HG03066 (cell line): ENCODE measurements around the gene CPN1.
"Not testable (repeated sequence)": the region's sequence is repeated elsewhere in the genome, so short reads cannot be mapped to it uniquely, and the experiment has no call there.

Experiments
- ATAC-seq: cut with Tn5 transposase; IDR thresholded peaks from one replicate; pipeline ENCODE4 v1.9.1; 2021; ENCODE audit warnings: low read depth; ENCODE audit not compliant: unreplicated experiment

Gene CPN1

GRCh38 chr10:100082276-100082675 lies 607 bp upstream of the CPN1 start:
- ATAC-seq = not testable (repeated sequence)

GRCh38 chr10:100076750-100077149 lies 4.9 kb downstream of the CPN1 start:
- no peak for ATAC-seq

- no peak for ATAC-seq
These were observed 6.0 kb downstream of the CPN1 start for GRCh38 chr10:100075426-100076220.

- no peak for ATAC-seq
These were observed 9.2 kb downstream of the CPN1 start for GRCh38 chr10:100072514-100072913.

- no peak for ATAC-seq
These were observed 10.1 kb downstream of the CPN1 start for GRCh38 chr10:100071529-100071928.

GRCh38 chr10:100067466-100067865 lies 14.2 kb downstream of the CPN1 start:
- no peak for ATAC-seq

GRCh38 chr10:100065084-100065660 lies 16.5 kb downstream of the CPN1 start:
- ATAC-seq = no peak

- ATAC-seq = no peak
These were observed 20.3 kb downstream of the CPN1 start for GRCh38 chr10:100061401-100061800.

GRCh38 chr10:100057948-100058347 lies 23.7 kb downstream of the CPN1 start:
- no peak for ATAC-seq

- no peak for ATAC-seq
These were observed 27.8 kb downstream of the CPN1 start for GRCh38 chr10:100053686-100054460.

- ATAC-seq = no peak
These were observed 35.6 kb downstream of the CPN1 start for GRCh38 chr10:100046021-100046486.

- ATAC-seq = no peak
These were observed 36.1 kb downstream of the CPN1 start for GRCh38 chr10:100045592-100045991.

GRCh38 chr10:100043796-100044195 lies 37.9 kb downstream of the CPN1 start:
- no peak for ATAC-seq

GRCh38 chr10:100043344-100043743 lies 38.3 kb downstream of the CPN1 start:
- ATAC-seq = no peak

- no peak for ATAC-seq
These were observed 40.2 kb downstream of the CPN1 start for GRCh38 chr10:100041306-100042002.

GRCh38 chr10:100038561-100039071 lies 43.1 kb downstream of the CPN1 start:
- no peak for ATAC-seq

- no peak for ATAC-seq
These were observed 43.8 kb downstream of the CPN1 start for GRCh38 chr10:100037758-100038315.

GRCh38 chr10:100036850-100037249 lies 44.8 kb downstream of the CPN1 start:
- ATAC-seq = no peak

- peak; percentile 54 for ATAC-seq
These were observed 47.8 kb downstream of the CPN1 start for GRCh38 chr10:100033766-100034418.

- ATAC-seq = no peak
These were observed 54.3 kb downstream of the CPN1 start for GRCh38 chr10:100027416-100027815.
